Globus pallidus (tissue), 1 donor: ENCODE data around the gene CENPC.
A peak's percentile ranks its signal among the peaks of the same experiment; 100 is the strongest.
"Not testable (repeated sequence)": the region's sequence is repeated elsewhere in the genome, so short reads cannot be mapped to it uniquely, and the experiment has no call there.

Experiments used
- DNase-seq: peaks from one replicate; pipeline ENCODE4 v3.0.0-alpha.2; 2015; ENCODE audit warnings: low spot score

Gene CENPC

DNA sequence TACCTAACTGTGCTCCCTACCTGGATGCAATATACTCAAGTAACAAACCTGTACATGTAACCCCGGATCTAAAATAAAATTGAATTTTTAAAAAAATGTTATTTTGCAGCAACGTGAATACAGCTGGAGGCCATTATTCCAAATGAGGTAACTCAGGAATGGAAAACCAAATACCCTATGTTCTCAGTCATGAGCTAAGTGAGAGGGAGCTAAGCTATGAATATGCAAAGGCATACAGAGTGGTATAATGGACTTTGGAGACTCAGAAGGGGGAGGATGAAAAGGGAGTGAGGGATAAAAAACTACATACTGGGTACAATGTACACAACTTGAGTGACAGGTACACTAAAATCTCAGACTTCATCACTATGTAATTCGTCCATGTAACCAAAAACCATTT is 78.6 kb downstream of the CENPC start:
- no peak for DNase-seq

GRCh38 chr4:67465763-67466052 is 79.6 kb downstream of the CENPC start:
- DNase-seq: no peak

- no peak for DNase-seq
Measured at GRCh38 chr4:67465032-67465762, 80.1 kb downstream of the CENPC start.

GRCh38 chr4:67460574-67460973 is 84.7 kb downstream of the CENPC start:
- DNase-seq: no peak

DNA sequence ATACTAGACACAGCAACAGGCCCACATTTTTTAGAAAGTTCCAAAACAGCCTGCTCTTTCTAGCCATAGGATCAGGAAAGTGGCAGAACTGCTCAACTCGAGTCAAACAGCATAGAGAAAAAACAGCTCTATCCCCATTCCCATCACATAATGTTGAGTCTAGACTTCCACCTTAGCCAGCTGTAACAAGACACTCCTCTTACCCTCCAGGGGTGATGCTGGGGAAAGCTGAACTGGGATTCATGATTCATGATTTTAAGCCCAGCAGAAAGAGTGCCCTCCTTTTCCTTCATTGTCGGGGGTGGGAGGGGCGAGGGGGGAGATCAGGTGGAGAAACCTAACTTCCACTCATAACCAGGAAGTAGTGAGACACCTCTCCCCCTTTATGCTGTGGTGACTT is 86.1 kb downstream of the CENPC start:
- DNase-seq: no peak

DNA sequence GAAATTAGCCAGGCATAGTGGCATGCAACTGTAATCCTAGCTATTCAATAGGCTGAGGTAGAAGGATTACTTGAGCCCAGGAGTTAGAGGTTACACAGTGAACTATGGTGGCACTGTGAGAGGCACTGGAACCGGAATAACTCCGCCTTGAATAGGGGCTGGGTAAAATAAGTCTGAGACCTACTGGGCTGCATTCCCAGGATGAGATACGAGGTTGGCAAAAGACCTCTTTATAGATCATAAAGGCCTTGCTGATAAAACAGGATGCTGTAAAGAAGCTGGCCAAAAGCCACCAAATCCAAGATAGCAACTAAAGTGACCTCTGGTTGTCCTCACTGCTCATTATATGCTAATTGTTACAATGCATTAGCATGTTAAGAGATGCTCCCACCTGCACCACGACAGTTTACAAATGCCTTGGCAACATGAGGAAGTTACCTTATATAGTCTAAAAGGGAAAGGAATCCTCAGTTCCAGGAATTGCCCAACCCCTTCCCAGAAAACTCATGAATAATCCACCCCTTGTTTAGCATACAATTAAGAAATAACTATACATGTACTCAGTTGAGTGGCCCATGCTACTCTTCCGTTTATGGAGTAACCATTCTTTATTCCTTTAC is 88.6 kb downstream of the CENPC start:
- no peak for DNase-seq

DNA sequence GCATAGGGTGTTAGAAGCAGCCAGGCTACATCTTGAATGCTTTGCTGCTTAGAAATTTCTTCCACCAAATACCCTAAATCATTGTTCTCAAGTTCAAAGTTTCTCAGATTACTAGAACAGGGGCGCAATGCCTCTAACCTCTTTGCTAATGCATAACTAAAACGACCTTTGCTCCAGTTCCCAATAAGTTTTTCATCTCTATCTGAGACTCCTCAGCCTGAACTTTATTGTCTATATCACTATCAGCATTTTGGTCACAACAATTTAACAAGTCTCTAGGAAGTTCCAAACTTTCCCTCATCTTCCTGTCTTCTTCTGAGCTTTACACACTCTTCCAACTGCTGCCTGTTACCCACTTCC is 92.5 kb downstream of the CENPC start:
- not testable (repeated sequence) for DNase-seq

GRCh38 chr4:67452100-67452845 is 93.0 kb downstream of the CENPC start:
- DNase-seq: no peak

GRCh38 chr4:67451464-67451863 is 93.8 kb downstream of the CENPC start:
- no peak for DNase-seq

DNA sequence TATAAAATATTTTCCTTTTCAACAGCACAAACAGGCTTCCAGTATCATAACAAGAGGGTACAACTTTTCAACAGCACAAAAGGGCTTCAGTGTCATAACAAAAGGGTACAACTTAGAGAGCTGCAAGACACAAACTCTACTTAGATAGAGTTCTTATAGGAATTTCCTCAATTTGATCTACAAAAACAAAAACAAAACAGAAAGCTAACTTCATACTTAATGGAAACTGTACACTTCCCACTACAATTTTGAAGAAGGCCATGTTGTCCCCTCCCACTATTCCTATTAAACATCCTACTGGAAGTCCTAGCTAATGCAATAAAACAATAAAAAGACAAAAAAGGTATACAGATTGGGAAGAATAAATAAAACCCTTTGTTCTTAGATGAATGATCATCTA is 96.7 kb downstream of the CENPC start:
- no peak for DNase-seq

GRCh38 chr4:67447873-67448272 is 97.4 kb downstream of the CENPC start:
- DNase-seq: no peak

DNA sequence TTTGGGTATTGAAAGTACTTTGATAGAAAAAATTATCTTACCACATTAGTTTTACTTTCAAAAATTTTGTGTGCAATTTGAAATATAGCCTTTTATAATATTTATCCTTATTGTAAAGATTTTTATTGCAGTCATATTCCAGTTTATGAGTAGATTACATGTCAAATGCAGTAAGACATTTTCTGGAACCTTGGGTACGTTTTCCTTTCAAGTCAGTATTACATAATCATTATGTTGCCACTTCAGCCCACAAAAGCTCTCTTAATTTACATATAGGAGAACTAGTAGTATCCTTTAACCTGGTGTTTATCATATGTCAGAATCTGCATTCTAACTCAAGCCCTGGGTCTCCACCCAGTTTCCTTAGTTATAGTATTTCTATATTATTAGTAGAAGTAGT is 98.5 kb downstream of the CENPC start:
- DNase-seq: no peak

GRCh38 chr4:67445881-67446280 is 99.4 kb downstream of the CENPC start:
- DNase-seq: not testable (repeated sequence)

DNA sequence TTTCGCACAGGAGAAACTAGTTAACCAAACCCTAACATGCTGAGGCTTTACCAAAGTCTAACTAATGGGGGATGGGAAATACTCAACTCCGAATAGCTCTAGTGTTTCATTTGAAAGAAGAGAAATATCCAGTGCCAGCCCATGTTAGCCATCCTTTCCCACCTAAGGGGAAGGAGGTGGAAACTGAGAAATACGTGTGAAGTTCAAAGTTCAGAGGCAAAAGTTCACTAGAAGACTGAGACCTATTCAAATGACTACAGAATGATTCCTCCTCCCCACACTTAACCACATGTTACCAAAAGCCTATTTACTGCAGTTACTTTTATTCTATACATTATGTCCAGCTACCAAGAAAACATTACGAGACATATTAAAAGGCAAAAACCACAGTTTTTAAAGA is 106.3 kb downstream of the CENPC start:
- DNase-seq: no peak

GRCh38 chr4:67437974-67438713 is 107.2 kb downstream of the CENPC start:
- peak; percentile 5 for DNase-seq

DNA sequence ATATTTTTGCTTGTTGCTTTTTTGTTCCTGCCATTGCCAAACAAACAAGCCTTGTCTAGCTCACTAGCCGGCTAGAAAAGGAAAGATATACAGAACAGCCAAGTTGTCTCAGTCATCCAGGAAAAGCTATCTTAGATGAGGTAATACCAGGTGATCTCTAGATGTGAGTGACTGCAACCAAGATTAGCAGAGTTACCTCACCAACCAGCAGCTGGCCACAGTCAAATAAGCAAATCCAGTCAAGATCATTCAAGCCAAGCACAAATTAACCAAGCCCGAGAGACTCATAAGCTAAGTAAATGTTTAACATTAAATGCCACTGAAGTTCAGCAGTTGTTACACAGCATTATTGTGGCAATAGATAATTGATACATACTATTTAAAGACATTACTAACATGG is 108.6 kb downstream of the CENPC start:
- no peak for DNase-seq

GRCh38 chr4:67430989-67431388 is 114.3 kb downstream of the CENPC start:
- no peak for DNase-seq

DNA sequence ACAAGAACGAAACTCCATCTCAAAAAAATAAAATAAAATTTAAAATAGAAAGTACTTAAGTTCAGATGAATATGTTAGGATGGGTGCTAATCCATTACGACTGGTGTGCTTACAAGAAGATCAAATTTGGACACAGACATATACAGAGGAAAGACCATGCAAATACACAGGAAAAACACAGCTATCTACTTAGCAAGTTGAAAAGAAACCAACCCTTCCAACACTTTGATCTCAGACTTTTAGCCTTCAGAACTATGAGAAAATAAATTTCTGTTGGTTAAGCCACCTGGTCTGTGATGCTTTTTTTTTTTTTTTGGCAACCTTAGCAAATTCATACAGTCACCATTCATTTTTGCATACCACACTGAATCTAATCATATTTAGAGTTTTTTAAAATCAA is 116.5 kb downstream of the CENPC start:
- no peak for DNase-seq
